K562 (cell line): Measurements from ENCODE around the gene UBXN1. TPM values are rescaled to one million over a fixed set of nuclear protein-coding genes. Genes with fewer than 3 reads are reported as not detected.

Experiments used
- ATAC-seq: fragments of 200-7000 bp; cut with Tn5 transposase; 3 replicates; pipeline ENCODE4 v1.9.1; 2020; ENCODE audit warnings: moderate library complexity
- BruUV-seq: library from RNA; stranded (reverse); fragments of 400-500 nt; replicated peaks from 2 replicates; lab custom pipeline; 2021; lab: Mats Ljungman, UMichigan
- CTCF ChIA-PET: fragments of 300-600 bp; formaldehyde crosslinking; extraction: SDS; loops from one replicate; lab custom pipeline; 2021; ENCODE audit warnings: low intra/inter-chr PET ratio; lab: Yijun Ruan, JAX
- POLR2A ChIA-PET: fragments of 300-600, 350-650 bp; sonication (Branson Sonifier 250); formaldehyde crosslinking; extraction: SDS; loops from one replicate; lab custom pipeline; 2021; ENCODE audit warnings: antibody characterized with exemption, inconsistent platforms; lab: Yijun Ruan, JAX
- DNase-seq, 4 experiments: peaks; one replicate each; pipeline versions ENCODE4 v3.0.0 to v3.0.0-alpha.2; 2011 to 2018; ENCODE audit warnings: low spot score in 3 of 4, mixed read lengths in 3 of 4; ENCODE audit errors: extremely low read depth in 1 of 4
- FAIRE-seq: peaks from 2 replicates; lab custom pipeline; 2011; peaks lifted over from hg19 to GRCh38; lab: Jason Lieb, UNC
- H2AFZ ChIP-seq: 2 replicates; pipeline ENCODE4 v1.6.0; 2011; ENCODE audit warnings: low read depth, low read length, control low read depth, inconsistent platforms
- H3K27ac ChIP-seq: fragments of 200-600 bp; 3 replicates; pipeline ENCODE4 v1.8.0; 2011; ENCODE audit warnings: low read depth, mild to moderate bottlenecking, control low read depth, inconsistent platforms, low read length, moderate library complexity, mixed read lengths; ENCODE audit errors: extremely low read depth
- H3K27me3 ChIP-seq, 2 experiments: fragments of 300-600 bp in 1 of 2; 2 replicates in 1 of 2; 3 replicates in 1 of 2; pipeline versions ENCODE4 v1.6.0 to v1.8.0; 2011; ENCODE audit warnings: inconsistent platforms in 2 of 2, low read length in 2 of 2, mild to moderate bottlenecking in 1 of 2, mixed read lengths in 1 of 2, moderate library complexity in 1 of 2; ENCODE audit not compliant: control insufficient read depth in 2 of 2, insufficient read depth in 2 of 2
- H3K36me3 ChIP-seq: fragments of 300-600 bp; 3 replicates; pipeline ENCODE4 v1.8.0; 2011; ENCODE audit warnings: mild to moderate bottlenecking, low read length, inconsistent platforms; ENCODE audit not compliant: control insufficient read depth, insufficient read depth
- H3K4me1 ChIP-seq, 2 experiments: fragments of 200-600 bp in 1 of 2; replicated peaks in 1 of 2; 2 replicates in 1 of 2; 3 replicates in 1 of 2; pipeline versions ENCODE4 v1.5.1 to v1.8.0; 2011; ENCODE audit warnings: inconsistent platforms in 2 of 2, low read length in 2 of 2, mild to moderate bottlenecking in 1 of 2, mixed read lengths in 1 of 2, moderate library complexity in 1 of 2; ENCODE audit not compliant: control insufficient read depth in 2 of 2, insufficient read depth in 2 of 2
- H3K4me2 ChIP-seq: 2 replicates; pipeline ENCODE4 v1.6.1; 2011; ENCODE audit warnings: low read length, control low read depth, inconsistent platforms, mixed read lengths; ENCODE audit not compliant: insufficient read depth
- H3K4me3 ChIP-seq: fragments of 200-600 bp; sonication (generic), shearing (Covaris generic); 2 replicates; pipeline ENCODE4 v1.5.1; 2016; ENCODE audit warnings: control low read depth, inconsistent platforms
- H3K79me2 ChIP-seq: fragments of 200-600 bp; 3 replicates; pipeline ENCODE4 v1.8.0; 2011; ENCODE audit warnings: low read length, inconsistent platforms; ENCODE audit not compliant: control insufficient read depth, insufficient read depth
- H3K9ac ChIP-seq, 2 experiments: 2 replicates each; pipeline versions ENCODE4 v1.6.0 to v1.6.1; 2011; ENCODE audit warnings: low read depth in 2 of 2, low read length in 2 of 2, control low read depth in 1 of 2, inconsistent platforms in 1 of 2, mild to moderate bottlenecking in 1 of 2, mixed read lengths in 1 of 2; ENCODE audit not compliant: insufficient read depth in 1 of 2
- H3K9me1 ChIP-seq: one replicate; pipeline ENCODE4 v1.6.0; 2011; ENCODE audit warnings: inconsistent platforms, mild to moderate bottlenecking, low read length, moderate library complexity; ENCODE audit not compliant: control insufficient read depth, insufficient read depth
- H3K9me3 ChIP-seq: replicated peaks from 2 replicates; pipeline ENCODE4 v1.5.1; 2011; ENCODE audit warnings: low read depth, low read length, inconsistent platforms; ENCODE audit not compliant: control insufficient read depth, insufficient read depth
- H4K20me1 ChIP-seq: replicated peaks from 2 replicates; pipeline ENCODE4 v1.6.1; 2011; ENCODE audit warnings: low read length, inconsistent platforms, mixed read lengths; ENCODE audit not compliant: control insufficient read depth, insufficient read depth
- STAT6 ChIP-seq: sonication (generic); formaldehyde crosslinking; IDR thresholded peaks from 2 replicates; pipeline ENCODE4 v1.8.1; 2023; ENCODE audit warnings: mild to moderate bottlenecking, missing genetic modification reagents
- WGBS: fragments of 100-300 bp; shearing (Covaris generic); methylation state at CpG from one replicate; pipeline ENCODE4 v1.1.6; 2016; ENCODE audit warnings: low coverage, mixed read lengths; ENCODE audit not compliant: insufficient coverage; ENCODE audit errors: missing lambda C conversion rate; 5-methylcytosine and 5-hydroxymethylcytosine counted together
- in situ Hi-C: fragments of 300-500 bp; cut with MboI; formaldehyde crosslinking; loops from 4 replicates; pipeline ENCODE4 v1.15.0; 2018; ENCODE audit warnings: inconsistent platforms, mixed read lengths
- intact Hi-C: fragments of 100-400 bp; cut with micrococcal nuclease; formaldehyde crosslinking; loops from 2 replicates; pipeline ENCODE4 v1.14.2; 2022
- polyA plus RNA-seq, 8 experiments: library from polyadenylated mRNA; depleted of rRNA in 4 of 8; stranded (reverse) in 5 of 8; unstranded in 3 of 8; fragments of >200 nt; fragmentation: Nextera tagmentation in 2 of 8; fragmentation: Illumina TruSeq in 1 of 8; extraction: Ambion mirVana in 2 of 8; extraction: Trizol in 1 of 8; gene quantifications; 2 replicates each; pipeline versions ENCODE4 v1.2.1 to v1.2.3, GENCODE V29; 2011 to 2014; ENCODE audit warnings: inconsistent platforms in 1 of 8, missing spikeins in 1 of 8
- total RNA-seq, 7 experiments: library from RNA; depleted of rRNA in 6 of 7; stranded (reverse); fragments of >200 nt in 6 of 7; fragmentation: Illumina TruSeq in 2 of 7; extraction: Trizol in 2 of 7; gene quantifications; 2 replicates each; pipeline versions ENCODE4 v1.2.1 to v1.2.3, GENCODE V29; 2011 to 2021; ENCODE audit warnings: low replicate concordance in 1 of 7

UBXN1 gene
- total and polyA plus RNA-seq, 9 of the 15 experiments (the other 6 are each of a cell fraction or from before 2014, with no cell fraction given), result 4.8 to 263 (median 99.7) TPM

GRCh38 chr11:62702246-62702645, 23.4 kb upstream of the UBXN1 start:
- H3K4me2 ChIP-seq, result no peak overlapping the region
- no peaks in the 10 kb centered on the region for H3K27me3 ChIP-seq
- POLR2A ChIA-PET, result interaction anchor here (0.6 to 1.4 kb wide), 2 partner anchors 13 to 27 kb away, joined by 3 to 4 read pairs; partner anchors contain the start of gene LRRN4CL
- H3K27ac ChIP-seq, result no peak overlapping the region
- peaks cover 13 to 18% of the 10 kb centered on the region in 2 experiments for H3K4me1 ChIP-seq
- peaks cover 42% of the 10 kb centered on the region for H3K36me3 ChIP-seq
- intact Hi-C loops (no loop called here), in situ Hi-C loops (no loop called here)
- WGBS, result 97% methylated on average over 7 of the region's 11 CpGs
- peaks cover 3% of the 10 kb centered on the region; the same call in 1 of the 2 replicates for H4K20me1 ChIP-seq
- no peak for ATAC-seq
- FAIRE-seq, result no peak
- TF ChIP-seq STAT6 (CRISPR knock-in tag), result no peak
- peaks cover 14% of the 10 kb centered on the region for H3K79me2 ChIP-seq
- H3K9ac ChIP-seq, result no peak overlapping the region
- no peak overlapping the region for H3K4me3 ChIP-seq
- DNase-seq, result no peak
- H3K9me1 ChIP-seq, result peaks cover under 1% of the 10 kb centered on the region
- no peaks in the 10 kb centered on the region for H3K9me3 ChIP-seq
- CTCF ChIA-PET, result no interaction called here
- BruUV-seq, result no TSS peak
- no peak overlapping the region for H2AFZ ChIP-seq
